Epithelial cell of esophagus (primary cell): ENCODE data around the gene DNER.

Experiments used
- DNase-seq: peaks from one replicate; pipeline ENCODE4 v3.0.0; 2010; ENCODE audit warnings: low read depth
- H3K4me3 ChIP-seq: 2 replicates; pipeline ENCODE4 v1.5.1; 2011; ENCODE audit warnings: mild to moderate bottlenecking, low read length, control low read depth
- TF ChIP-seq, protein P1 (sequence below): IDR thresholded peaks from 2 replicates; pipeline ENCODE4 v1.5.1; 2011; ENCODE audit warnings: low read depth, mild to moderate bottlenecking, low read length, control low read depth, inconsistent platforms; ENCODE audit not compliant: insufficient read depth; ENCODE audit errors: missing control alignments

The DNER gene

DNA sequence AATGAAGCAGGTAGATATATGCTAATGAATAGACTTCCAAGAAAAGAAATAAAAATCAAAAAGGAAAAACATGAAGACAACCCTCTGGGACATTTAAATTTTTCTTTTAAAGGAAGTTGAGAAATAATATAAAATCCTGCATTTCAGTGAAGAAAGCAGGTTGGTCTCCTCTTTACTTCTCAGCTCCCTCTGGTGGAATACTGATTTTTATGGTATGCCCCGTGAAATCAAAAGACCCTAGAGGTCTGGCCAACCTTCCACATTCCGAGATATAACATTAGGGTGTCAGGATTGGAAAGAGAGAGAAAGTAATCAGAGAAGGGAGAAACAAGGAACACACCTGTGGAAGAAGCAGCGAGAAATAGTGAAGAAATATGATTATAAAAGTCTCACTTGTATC lies 72.7 kb downstream of the DNER start:
- H3K4me3 ChIP-seq = no peak overlapping the region
- no peak for DNase-seq
- TF ChIP-seq, protein P1, sequence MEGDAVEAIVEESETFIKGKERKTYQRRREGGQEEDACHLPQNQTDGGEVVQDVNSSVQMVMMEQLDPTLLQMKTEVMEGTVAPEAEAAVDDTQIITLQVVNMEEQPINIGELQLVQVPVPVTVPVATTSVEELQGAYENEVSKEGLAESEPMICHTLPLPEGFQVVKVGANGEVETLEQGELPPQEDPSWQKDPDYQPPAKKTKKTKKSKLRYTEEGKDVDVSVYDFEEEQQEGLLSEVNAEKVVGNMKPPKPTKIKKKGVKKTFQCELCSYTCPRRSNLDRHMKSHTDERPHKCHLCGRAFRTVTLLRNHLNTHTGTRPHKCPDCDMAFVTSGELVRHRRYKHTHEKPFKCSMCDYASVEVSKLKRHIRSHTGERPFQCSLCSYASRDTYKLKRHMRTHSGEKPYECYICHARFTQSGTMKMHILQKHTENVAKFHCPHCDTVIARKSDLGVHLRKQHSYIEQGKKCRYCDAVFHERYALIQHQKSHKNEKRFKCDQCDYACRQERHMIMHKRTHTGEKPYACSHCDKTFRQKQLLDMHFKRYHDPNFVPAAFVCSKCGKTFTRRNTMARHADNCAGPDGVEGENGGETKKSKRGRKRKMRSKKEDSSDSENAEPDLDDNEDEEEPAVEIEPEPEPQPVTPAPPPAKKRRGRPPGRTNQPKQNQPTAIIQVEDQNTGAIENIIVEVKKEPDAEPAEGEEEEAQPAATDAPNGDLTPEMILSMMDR = no peak

DNA sequence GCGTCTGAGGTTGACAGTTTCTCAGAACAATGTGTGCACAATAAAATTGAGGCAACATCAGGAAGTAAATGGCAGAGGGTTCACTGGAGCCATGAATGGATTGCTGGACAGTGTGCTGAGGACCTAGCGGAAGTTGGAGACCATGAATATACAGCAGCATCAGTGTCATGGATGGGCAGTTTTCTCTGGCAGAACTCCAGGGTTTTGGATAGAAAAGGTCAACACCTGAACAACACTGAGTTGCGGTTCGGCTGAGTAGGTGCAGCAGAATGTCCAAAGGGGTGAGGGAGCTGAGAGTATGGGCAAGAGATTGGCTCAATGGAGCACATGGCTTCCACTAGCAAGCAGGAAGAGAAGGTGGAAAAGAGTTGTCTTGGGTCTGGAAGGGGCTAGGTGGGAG lies 73.7 kb downstream of the DNER start:
- TF ChIP-seq, protein P1 = no peak
- no peak for DNase-seq
- H3K4me3 ChIP-seq = no peak overlapping the region

DNA sequence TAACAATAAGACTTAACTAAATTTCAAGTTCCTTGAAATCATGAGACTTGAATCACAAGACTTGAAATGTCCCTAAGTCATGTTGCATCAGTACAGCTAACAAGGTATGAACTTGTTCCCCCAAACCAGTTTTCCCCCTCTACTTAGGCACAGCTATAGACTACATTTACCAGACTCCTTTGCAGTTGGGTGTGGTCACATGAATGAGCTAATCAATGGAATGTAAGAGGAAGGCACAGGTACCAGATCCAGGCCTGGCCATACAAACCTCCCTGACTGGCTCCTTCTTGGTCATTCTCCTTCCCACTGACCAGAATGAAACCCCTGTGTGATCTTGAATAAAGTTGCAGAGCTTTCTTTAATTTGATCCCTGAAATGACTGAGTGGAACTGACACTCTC lies 77.8 kb downstream of the DNER start:
- DNase-seq = peak; percentile 31
- TF ChIP-seq, protein P1 = no peak
- no peak overlapping the region for H3K4me3 ChIP-seq

DNA sequence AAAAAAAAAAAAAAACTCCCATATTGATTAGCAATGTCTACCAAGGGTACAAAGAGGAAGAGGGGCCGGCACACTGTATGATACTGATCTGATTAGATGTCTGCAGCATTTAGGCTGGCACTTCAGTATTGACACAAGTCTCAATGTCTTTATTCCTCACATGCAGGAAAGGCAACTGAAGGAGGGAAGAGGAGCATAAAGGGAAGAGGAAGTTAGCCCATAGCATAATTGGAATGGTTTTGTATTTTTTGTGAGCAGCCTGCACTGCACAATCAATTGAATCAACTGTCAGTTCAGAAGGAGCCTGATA lies 79.0 kb downstream of the DNER start:
- DNase-seq = no peak
- TF ChIP-seq, protein P1 = no peak
- H3K4me3 ChIP-seq = no peak overlapping the region

DNA sequence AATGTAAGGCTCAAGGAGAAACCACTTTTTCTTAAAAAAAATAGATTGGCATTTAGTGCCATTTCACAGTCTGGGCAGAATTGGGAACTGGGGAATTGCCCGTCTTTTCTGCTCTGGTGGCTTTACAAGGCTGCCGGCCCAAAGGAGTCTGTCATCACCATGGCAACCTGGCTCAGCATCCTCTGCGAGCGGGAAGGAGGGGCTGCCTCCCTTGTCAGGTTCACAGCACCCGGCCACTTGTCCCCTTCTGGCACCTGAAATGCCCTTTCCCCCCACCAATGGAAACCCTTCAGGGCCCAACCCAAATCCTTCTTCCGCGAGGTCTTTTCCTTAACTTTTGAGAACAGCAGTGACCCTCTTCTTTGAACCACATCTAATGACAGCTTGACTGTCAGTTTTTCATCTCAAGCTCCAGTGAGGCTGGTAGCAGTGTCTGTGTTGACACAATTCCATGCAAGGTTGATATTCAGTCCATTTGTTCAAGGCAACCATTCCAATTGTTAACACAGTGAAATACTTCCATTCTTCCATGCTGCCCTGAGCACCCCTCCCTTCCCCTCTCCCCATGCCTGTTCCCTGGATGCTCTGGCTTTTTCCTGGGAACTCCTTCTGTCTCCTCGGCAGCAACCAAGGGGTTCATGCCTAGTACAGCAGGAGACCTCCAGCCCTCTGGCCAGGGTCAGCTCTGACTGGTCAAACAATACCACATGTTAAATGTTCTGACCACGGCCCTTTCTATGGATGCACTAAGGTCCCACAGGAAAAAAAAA lies 79.6 kb downstream of the DNER start:
- no peak for DNase-seq
- H3K4me3 ChIP-seq = no peak overlapping the region
- TF ChIP-seq, protein P1 = no peak

DNA sequence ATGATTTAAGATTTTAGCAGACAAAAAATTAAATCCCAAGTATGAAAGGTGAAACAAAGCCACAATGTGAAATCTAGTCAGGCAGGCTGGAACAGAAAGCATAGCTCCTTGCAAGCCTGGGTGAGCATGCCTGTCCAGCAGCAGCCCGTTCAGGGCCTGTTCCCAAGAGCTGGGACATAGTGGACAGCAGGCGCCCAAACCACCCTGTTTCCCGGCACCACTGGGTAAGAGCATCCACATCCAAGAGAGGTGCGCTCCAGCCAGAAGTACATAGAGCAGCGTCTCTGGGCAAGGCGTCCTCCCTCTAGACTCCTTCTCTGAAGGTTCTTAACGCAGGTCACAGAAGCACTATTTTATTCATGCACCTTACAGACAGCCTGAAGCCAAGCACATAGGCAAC lies 80.8 kb downstream of the DNER start:
- TF ChIP-seq, protein P1 = no peak
- H3K4me3 ChIP-seq = no peak overlapping the region
- no peak for DNase-seq

DNA sequence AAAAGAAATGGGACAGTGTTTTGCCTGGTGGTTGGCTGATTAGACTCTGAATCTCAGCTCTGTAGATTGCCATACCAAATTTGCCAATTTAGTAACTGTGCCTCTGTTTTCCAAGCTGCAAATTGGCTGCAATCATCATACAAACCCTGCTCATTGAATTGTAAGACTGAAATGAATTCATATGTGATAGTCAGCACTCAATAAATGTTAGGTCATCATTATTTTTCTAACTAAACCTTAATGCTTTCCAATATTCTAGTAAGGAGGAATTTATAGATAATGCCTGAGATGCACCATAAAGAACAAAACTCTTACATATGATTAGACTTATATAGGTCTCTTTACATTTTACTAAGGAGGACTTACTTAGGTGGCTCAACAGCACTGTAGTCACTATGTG lies 85.3 kb downstream of the DNER start:
- DNase-seq = no peak
- TF ChIP-seq, protein P1 = no peak
- H3K4me3 ChIP-seq = no peak overlapping the region
